Thymus (tissue), 11 donors: ENCODE measurements around the gene NDOR1. TPM values are rescaled to one million over a fixed set of nuclear protein-coding genes. Genes with fewer than 3 reads are reported as not detected.
A peak's percentile ranks its signal among the peaks of the same experiment; 100 is the strongest.

ENCODE experiments used
- DNase-seq, 9 donors: peaks; one replicate each; pipeline ENCODE4 v3.0.0-alpha.2; 2013; ENCODE audit warnings: low spot score in 9 of 9, low read depth in 6 of 9, missing footprints in 1 of 9
- H3K27ac ChIP-seq, 2 donors: one replicate each; pipeline ENCODE4 v1.5.1; 2013; ENCODE audit warnings: control low read depth in 1 of 2, low read depth in 1 of 2, low read length in 1 of 2, mild to moderate bottlenecking in 1 of 2, moderate library complexity in 1 of 2
- H3K27me3 ChIP-seq, 2 donors: one replicate each; pipeline ENCODE4 v1.5.1; 2013; ENCODE audit warnings: low read length in 1 of 2; ENCODE audit not compliant: control insufficient read depth in 2 of 2, insufficient read depth in 1 of 2
- H3K36me3 ChIP-seq, 2 donors: one replicate each; pipeline ENCODE4 v1.5.1; 2013; ENCODE audit warnings: low read length in 1 of 2, mild to moderate bottlenecking in 1 of 2, moderate library complexity in 1 of 2; ENCODE audit not compliant: control insufficient read depth in 2 of 2, insufficient read depth in 2 of 2
- H3K4me1 ChIP-seq, 2 donors: one replicate each; pipeline ENCODE4 v1.5.1; 2013; ENCODE audit warnings: low read length in 2 of 2; ENCODE audit not compliant: control insufficient read depth in 2 of 2, insufficient read depth in 2 of 2
- H3K4me3 ChIP-seq, 2 donors: one replicate each; pipeline ENCODE4 v1.5.1; 2013; ENCODE audit warnings: low read length in 2 of 2, control low read depth in 1 of 2, mild to moderate bottlenecking in 1 of 2
- H3K9me3 ChIP-seq, 2 donors: one replicate each; pipeline ENCODE4 v1.5.1; 2013; ENCODE audit warnings: low read length in 1 of 2, mild to moderate bottlenecking in 1 of 2; ENCODE audit not compliant: control insufficient read depth in 2 of 2, insufficient read depth in 1 of 2
- WGBS: extraction: QIAGEN DNeasy Blood & Tissue Kit; methylation state at CpG from one replicate; pipeline ENCODE4 v1.1.7; 2013; 5-methylcytosine and 5-hydroxymethylcytosine counted together
- polyA plus RNA-seq: library from polyadenylated mRNA; stranded (reverse); fragments of 200-250 nt; gene quantifications from one replicate; pipeline ENCODE4 v1.2.3, GENCODE V29; 2013
- total RNA-seq: library from RNA; stranded (reverse); fragments of 120-200 nt; gene quantifications from one replicate; pipeline ENCODE4 v1.2.4, GENCODE V29; 2013
- donor health status: healthy.

Gene NDOR1
- total and polyA plus RNA-seq, 2 donors = 4.7 to 20.4 TPM

DNA sequence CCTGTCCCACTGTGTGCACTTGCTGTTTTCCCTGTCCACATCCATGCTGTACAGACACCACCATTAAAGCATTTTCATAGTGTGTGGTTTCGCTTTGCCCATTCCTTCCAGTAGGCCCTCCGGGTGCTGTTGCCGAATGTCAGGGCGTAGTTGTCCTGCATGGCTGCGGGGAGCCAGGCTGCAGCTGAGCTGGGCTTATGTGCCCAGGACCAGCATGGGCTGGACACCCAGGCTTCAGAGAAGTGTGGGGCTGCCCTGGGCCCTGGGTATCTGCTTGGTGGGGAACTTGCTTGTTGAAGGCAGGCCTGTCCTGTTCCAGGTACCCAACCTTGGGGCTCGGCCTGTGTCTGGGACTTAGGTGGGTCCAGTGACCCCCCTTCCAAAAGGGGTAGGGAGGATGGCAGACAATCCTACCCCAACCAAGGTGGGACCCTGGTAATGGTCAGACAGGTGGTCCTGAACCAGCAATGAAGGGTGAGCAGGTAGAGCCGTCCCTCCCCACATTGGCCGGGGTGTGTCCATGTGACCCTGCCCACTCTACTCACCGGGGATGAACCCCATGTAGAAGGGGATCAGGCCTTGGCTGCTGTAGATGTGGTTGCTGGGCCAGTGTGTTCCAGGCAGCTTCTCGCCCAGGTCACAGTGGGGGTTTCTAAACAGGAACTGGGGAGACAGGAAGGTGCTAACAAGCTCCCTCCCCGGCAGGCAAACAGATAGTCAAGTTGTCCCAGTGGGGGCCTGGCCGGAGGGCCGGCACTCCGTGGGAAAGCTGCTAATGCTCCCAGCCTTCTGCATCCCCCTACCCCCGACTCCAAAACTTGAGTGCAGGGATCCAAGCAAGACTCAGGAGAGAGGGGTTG is 38.4 kb downstream of the NDOR1 start:
- Histone ChIP-seq H3K27me3 (no peaks in the 10 kb centered on the region), H3K9me3 (no peaks in the 10 kb centered on the region), H3K27ac (no peak overlapping the region), H3K4me1 (peaks cover 17 to 37% of the 10 kb centered on the region in 2 donors), H3K4me3 (peak overlapping the region in 1 of 2 donors; percentile 1), H3K36me3 (peaks cover 11 to 19% of the 10 kb centered on the region in 2 donors)
- WGBS = 92% methylated on average over 15 of the region's 15 CpGs
- DNase-seq = no peak

GRCh38 chr9:137244486-137245449 is 39.3 kb downstream of the NDOR1 start:
- Histone ChIP-seq H3K4me3 (no peak overlapping the region), H3K27me3 (peaks cover 0 to 4% of the 10 kb centered on the region in 2 donors), H3K36me3 (peaks cover 11 to 19% of the 10 kb centered on the region in 2 donors), H3K9me3 (no peaks in the 10 kb centered on the region), H3K4me1 (peaks cover 13 to 30% of the 10 kb centered on the region in 2 donors), H3K27ac (no peak overlapping the region)
- 93% methylated on average over 36 of the region's 36 CpGs for WGBS
- DNase-seq = no peak

DNA sequence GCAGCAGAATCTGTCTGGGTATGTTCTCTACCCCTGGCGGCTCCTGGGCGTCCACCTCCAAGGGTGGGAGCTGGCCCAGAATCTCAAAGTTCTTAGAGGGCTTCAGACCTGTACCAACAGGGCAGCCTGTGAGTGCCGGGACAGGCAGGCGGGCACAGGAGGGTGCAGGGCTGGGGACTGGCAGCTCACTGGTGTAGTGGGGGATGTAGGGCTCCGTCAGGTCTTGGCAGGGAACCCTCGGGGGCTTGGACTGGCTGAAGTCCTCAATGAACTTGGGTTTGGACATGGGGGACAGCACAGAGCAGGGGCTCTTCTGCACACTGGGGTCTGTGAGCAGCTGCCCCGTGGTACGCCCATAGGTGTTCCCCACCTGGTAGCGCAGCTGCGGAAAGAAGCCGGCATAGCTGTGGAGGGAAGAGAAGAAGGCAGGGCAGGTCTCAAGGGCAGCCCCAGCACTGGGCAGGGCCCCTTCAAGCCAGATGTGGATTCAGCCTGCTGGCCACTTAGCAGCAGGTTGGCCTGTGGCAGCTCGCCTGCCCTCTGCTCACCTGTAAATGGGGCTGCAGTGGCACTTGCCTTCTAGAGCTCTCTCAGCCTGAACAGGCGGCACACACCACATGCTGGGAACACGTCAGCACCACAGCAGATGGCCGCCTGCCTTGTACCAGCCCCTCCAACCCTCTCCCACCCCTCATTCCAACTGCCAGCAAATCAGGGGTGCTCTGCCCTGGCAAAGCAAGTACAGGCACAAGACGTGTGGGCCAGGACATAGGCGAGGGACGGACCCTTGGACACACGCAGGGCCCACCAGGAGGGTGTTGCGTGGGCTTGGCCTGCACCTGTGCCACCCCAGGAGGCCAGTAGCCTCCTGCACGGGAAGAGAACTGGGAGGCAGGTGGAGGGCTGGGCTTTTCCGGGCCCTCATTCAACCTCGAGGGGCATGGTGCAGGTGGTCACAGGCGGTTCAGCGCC is 40.2 kb downstream of the NDOR1 start:
- H3K4me1 ChIP-seq = peaks cover 12 to 26% of the 10 kb centered on the region in 2 donors
- no peak overlapping the region for H3K4me3 ChIP-seq
- peaks cover 11 to 19% of the 10 kb centered on the region in 2 donors for H3K36me3 ChIP-seq
- H3K27me3 ChIP-seq = peaks cover 0 to 11% of the 10 kb centered on the region in 2 donors
- WGBS = 96% methylated on average over 25 of the region's 25 CpGs
- no peak overlapping the region for H3K27ac ChIP-seq
- H3K9me3 ChIP-seq = no peaks in the 10 kb centered on the region
- no peak for DNase-seq

DNA sequence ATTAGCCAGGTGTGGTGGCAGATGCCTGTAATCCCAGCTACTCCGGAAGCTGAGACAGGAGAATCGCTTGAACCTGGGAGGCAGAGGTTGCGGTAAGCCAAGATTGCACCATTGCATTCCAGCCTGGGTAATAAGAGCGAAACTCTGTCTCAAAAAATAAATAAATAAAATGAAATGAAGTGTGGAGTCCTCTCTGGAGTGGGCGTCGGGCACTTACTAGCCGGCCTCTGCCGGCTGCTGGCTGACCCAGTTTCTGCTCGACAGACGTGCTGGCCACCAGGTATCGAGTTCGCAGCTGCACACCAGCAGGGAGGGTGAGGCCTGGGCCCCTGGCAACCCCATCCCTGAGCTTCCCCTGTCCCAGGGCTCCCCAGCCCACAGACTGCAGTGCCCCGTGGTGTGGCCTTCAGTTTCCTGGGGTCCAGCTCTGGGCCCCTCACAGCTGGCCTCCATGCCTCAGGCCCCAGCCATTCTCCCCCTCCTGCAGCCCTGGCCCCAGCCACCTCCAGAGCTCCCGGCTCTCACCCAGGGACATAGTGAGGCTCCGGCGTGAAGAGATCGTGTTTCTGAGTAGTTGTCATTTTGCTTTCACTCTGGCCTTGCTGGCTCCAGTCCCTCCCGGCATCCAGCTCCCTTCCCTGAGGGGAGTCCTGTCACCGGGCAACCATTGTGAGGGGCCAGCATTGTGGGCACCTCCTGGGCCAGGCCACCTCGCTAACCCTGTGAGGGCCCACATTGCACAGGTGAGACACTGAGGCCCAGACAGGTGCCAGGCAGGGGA is 41.8 kb downstream of the NDOR1 start:
- DNase-seq = no peak
- H3K4me1 ChIP-seq = peaks cover 6 to 19% of the 10 kb centered on the region in 2 donors
- H3K9me3 ChIP-seq = no peaks in the 10 kb centered on the region
- H3K27ac ChIP-seq = peak overlapping the region in 1 of 2 donors; percentile 36
- H3K4me3 ChIP-seq = no peak overlapping the region
- peaks cover 11 to 14% of the 10 kb centered on the region in 2 donors for H3K36me3 ChIP-seq
- 88% methylated on average over 20 of the region's 20 CpGs for WGBS
- peaks cover 0 to 15% of the 10 kb centered on the region in 2 donors for H3K27me3 ChIP-seq

DNA sequence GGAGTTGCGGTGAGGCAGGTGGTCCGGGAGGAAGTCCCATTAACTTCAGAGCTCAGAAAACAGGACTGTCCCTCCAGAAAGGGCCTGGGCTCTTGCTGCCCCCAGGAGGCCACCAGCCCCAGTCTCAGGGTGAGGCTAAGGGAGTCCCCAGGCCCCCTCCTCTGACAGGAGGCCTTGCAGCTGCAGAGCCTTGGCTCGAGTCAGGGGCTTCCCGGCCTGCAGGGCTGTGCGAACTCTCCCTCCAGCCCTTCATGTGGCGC is 42.3 kb downstream of the NDOR1 start:
- H3K9me3 ChIP-seq = no peaks in the 10 kb centered on the region
- H3K4me1 ChIP-seq = peaks cover under 1 to 14% of the 10 kb centered on the region in 2 donors
- H3K27me3 ChIP-seq = peaks cover 0 to 15% of the 10 kb centered on the region in 2 donors
- H3K27ac ChIP-seq = no peak overlapping the region
- H3K4me3 ChIP-seq = no peak overlapping the region
- 95% methylated on average over 6 of the region's 6 CpGs for WGBS
- no peak for DNase-seq
- H3K36me3 ChIP-seq = peaks cover 6 to 9% of the 10 kb centered on the region in 2 donors

DNA sequence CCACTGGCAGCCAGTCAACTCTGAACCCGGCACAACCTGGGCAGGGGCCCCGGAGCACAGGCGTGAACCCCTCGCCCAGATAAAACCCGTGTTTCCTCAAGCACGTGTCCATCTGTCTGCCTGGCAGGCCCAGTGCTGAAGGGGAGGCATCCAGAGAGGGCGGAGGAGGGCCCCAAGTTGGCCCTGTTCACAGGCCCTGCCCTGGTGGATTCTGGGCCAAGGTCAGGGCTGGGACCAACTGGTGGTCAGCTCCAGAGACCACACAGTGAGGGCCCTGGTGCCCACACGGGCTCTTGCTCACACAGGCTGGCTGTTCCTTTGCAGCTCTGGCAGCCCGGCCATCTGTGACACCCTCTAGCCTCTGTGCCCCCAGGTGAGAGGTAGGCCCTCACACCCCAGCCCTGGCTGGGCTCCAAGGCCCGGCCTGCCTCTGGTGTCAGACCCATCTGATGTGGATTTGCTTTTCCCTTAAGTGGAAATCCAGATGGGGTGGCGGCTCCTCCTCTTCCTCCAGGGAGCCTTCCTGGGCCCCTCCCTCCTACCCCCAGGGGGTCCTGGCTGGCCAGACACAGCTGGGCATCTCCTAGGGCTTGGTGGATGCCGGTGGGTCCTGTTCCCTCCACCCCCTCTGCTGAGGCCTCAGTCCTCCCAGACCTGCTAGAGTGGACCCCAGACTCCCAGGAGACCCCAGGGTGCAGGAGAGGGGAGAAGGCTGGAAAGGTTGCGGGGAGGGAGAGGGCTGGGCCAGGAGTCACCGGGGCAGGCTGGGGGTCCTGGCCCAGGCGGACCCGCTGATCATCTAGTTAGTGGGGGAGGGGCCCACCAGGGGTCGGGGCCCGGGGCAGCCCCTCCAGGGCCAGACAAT is 45.1 kb downstream of the NDOR1 start:
- no peak overlapping the region for H3K4me3 ChIP-seq
- WGBS = 94% methylated on average over 17 of the region's 18 CpGs
- no peak overlapping the region for H3K27ac ChIP-seq
- peaks cover 0 to 11% of the 10 kb centered on the region in 2 donors for H3K4me1 ChIP-seq
- H3K9me3 ChIP-seq = peaks cover 0 to 2% of the 10 kb centered on the region in 2 donors
- no peak for DNase-seq
- H3K27me3 ChIP-seq = peaks cover 7 to 33% of the 10 kb centered on the region in 2 donors
- H3K36me3 ChIP-seq = no peaks in the 10 kb centered on the region

- H3K9me3 ChIP-seq = peaks cover 0 to 4% of the 10 kb centered on the region in 2 donors
- no peak within 1 kb of the TSS for H3K27ac ChIP-seq
- H3K27me3 ChIP-seq = peaks cover 7 to 33% of the 10 kb centered on the region in 2 donors
- WGBS = 96% methylated on average over 4 of the region's 4 CpGs
- DNase-seq = no peak
- no peaks in the 10 kb centered on the region for H3K36me3 ChIP-seq
- H3K4me1 ChIP-seq = peaks cover 3 to 16% of the 10 kb centered on the region in 2 donors
- no peak within 1 kb of the TSS for H3K4me3 ChIP-seq
These were observed 45.6 kb downstream of the NDOR1 start, which contains the start of gene STPG3 for GRCh38 chr9:137251194-137251461. Gene STPG3, plus strand, starts transcription at chr9:137251286. Its CDS starts 1 bp downstream, at chr9:137251287.
